Measurements from ENCODE around the gene KIF18B.

Gene KIF18B

GRCh38 chr17:44918006-44918405, 29.6 kb downstream of the KIF18B start:
- no peak for DNase-seq (ENCODE audit: low read depth)

- DNase-seq (ENCODE audit: low read depth): no peak
Observed at GRCh38 chr17:44917456-44917855, 30.1 kb downstream of the KIF18B start.

DNA sequence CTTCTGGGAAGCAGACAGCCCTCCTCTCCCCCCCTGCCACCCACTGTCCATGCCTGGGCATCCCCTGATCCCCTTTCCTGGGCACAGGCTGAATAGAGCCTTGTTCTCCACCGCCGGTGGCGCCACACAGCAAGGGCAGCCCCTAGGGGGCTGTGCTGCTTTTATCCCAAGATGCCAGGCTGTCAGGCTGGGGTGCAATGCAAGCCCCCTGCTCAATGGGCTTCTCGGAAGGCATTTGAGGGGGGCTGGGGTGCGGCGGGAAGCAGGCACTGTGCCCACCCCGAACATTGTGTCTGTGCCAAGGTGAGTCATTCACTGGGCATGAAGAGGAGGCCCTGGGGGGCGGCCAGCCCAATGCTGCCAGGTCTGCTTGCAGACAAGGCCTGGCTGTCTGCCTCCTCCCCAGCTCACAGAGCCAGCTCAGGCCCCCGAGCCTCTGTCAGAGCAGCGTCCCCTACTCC, 30.8 kb downstream of the KIF18B start:
- DNase-seq (ENCODE audit: low read depth): no peak

- no peak for DNase-seq (ENCODE audit: low read depth)
Observed at GRCh38 chr17:44915862-44916780, 31.5 kb downstream of the KIF18B start.

DNA sequence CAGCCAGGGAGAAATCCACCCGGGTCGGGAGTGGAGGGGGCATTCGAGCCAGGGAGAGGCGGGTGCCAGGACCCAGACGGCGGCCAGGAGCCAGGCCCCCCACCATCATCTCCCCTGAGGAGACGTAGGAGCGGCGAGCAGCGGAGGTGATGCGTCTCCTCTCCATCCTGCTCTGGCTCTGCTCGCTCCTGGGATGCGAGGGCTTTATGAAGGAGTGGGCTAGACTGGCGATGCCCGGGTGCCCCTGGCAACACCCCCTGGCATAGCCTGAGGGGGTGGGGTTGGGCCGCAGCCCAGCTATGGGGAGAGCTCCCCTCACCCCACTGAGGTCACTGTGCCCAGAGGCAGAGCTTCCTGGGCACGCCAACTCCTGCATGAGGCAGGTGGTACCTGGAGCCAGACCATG, 32.2 kb downstream of the KIF18B start, which contains the start of gene GFAP:
Gene GFAP, minus strand, starts transcription at position 180 of the 406 bp plus-strand sequence. Its CDS starts 14 bp downstream, at position 166.
- no peak for DNase-seq (ENCODE audit: low read depth)

GRCh38 chr17:44914698-44915271, 32.8 kb downstream of the KIF18B start:
- DNase-seq (ENCODE audit: low read depth): no peak

- DNase-seq (ENCODE audit: low read depth): no peak
Observed at GRCh38 chr17:44914148-44914547, 33.4 kb downstream of the KIF18B start.

GRCh38 chr17:44913676-44914075, 33.9 kb downstream of the KIF18B start:
- DNase-seq (ENCODE audit: low read depth): no peak

- DNase-seq (ENCODE audit: low read depth): no peak
Observed at GRCh38 chr17:44912763-44913544, 34.6 kb downstream of the KIF18B start.

GRCh38 chr17:44911133-44912001, 36.2 kb downstream of the KIF18B start:
- DNase-seq (ENCODE audit: low read depth): peak; percentile 44

DNA sequence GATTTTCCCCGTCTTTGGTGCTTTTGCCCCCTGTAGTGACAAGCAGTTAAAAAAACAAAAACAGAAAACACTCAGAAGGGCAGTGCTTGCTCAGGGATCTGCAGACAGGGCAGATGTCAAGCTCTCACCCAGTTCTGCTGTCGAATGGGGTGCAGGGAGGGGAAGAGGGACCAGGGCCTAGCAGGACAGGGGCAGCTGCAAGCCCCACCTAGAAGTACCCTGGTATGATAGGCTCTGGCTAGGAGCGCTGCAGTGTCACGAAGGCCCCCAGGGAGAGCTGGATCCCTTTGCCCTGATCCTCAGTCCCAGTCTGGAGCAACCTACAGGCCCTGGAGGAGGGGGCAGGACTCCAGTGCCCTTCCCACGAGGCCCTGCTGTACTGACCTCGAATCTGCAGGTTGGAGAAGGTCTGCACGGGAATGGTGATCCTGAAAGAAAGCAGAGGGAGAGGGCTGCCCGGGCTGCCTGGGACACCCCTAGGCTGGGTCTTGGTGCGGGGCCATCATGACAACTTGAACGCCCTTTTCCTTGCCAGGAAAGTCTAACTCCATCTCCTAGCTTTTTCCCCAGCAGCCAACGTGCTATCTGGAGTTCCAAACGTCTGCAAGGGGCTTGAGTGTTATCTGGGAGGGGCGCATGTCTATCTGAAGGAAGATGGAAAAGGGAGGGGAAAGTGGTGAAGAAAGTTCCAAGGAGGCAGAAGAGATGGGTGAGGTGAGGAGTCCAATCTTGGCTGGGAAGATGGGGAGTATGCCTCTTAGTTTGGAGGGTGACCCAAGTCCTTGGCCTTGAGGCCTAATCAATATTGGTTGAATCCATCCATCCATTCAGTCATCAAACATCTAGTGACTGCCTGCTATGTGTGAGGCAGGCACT, 37.1 kb downstream of the KIF18B start:
- no peak for DNase-seq (ENCODE audit: low read depth)

DNA sequence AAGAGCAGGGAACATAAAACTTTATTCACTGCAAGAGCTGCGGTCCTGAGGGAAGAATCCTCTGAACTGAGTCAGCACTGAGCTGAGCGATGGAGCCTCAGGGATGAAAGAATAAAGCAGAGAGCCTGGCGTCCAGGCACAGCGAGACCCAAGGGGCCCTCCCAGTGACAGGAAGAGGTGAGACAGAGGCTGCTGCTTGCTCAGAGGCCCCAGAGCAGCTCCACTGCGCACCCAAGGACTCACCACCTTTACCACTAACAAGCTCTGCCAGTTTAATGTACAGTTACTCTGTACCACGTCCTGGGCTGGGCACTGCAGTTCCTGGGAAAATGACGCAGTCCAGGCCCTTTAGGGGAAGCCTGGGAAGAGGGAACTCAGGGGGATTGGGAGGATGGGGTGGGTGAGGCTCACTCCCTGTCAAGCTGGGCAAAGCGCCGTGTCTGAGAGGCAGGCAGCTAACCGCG, 37.9 kb downstream of the KIF18B start:
- DNase-seq (ENCODE audit: low read depth): peak; percentile 50

DNA sequence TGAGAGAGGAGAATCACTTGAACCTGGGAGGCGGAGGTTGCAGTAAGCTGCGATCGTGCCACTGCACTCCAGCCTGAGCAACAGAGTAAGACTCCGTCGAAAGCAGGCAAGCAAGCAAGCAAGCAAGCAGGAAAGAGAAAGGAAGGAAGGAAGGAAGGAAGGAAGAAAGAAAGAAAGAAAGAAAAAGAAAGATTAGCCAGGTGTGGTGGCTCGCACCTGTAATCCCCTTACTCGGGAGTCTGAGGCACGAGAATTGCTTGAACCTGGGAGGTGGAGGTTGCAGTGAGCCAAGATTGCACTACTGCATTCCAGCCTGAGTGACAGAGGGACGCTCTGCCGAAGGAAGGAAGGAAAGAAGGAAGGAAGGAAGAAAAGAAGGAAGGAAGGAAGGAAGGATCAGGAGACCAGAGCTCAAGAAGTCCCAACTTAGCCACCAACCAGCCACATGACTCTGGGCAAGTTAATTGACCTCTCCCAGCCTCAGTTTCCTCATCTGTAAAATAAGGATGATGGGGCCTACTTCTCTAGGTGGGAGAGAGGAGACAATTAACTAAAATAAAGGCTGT, 38.7 kb downstream of the KIF18B start:
- DNase-seq (ENCODE audit: low read depth): no peak

DNA sequence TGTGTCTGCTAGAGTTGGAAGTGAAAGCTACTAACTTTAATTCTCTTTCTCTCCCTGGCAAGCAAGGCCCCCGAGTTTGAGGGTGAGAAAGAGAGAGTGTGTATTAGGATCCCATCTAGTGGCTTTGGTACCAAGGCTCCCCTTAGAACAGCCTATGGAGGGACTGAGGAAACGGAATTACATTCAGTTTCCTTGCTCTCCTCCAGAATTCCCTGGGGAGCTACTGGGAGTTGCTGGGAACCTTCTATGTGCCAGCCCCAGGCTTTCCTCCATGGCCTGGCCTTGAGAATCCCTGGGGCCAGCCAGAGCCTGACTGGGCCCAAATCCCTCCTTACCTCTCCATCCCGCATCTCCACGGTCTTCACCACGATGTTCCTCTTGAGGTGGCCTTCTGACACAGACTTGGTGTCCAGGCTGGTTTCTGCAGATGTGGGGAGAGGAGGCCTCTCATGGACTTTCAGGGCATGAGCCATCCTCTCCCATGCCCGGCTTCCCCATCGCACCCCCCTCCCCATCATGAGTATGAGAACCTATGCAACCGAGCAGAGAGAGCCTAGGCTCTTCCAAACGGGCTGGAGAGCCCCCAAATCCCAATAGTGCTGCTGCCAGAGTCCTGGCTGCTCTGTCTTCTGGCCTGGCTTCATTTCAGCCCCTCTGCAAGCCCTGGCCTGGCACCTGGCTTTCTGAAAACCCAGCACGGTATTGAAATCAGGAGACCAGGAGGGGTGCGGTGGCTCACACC, 39.7 kb downstream of the KIF18B start:
- DNase-seq (ENCODE audit: low read depth): no peak

DNA sequence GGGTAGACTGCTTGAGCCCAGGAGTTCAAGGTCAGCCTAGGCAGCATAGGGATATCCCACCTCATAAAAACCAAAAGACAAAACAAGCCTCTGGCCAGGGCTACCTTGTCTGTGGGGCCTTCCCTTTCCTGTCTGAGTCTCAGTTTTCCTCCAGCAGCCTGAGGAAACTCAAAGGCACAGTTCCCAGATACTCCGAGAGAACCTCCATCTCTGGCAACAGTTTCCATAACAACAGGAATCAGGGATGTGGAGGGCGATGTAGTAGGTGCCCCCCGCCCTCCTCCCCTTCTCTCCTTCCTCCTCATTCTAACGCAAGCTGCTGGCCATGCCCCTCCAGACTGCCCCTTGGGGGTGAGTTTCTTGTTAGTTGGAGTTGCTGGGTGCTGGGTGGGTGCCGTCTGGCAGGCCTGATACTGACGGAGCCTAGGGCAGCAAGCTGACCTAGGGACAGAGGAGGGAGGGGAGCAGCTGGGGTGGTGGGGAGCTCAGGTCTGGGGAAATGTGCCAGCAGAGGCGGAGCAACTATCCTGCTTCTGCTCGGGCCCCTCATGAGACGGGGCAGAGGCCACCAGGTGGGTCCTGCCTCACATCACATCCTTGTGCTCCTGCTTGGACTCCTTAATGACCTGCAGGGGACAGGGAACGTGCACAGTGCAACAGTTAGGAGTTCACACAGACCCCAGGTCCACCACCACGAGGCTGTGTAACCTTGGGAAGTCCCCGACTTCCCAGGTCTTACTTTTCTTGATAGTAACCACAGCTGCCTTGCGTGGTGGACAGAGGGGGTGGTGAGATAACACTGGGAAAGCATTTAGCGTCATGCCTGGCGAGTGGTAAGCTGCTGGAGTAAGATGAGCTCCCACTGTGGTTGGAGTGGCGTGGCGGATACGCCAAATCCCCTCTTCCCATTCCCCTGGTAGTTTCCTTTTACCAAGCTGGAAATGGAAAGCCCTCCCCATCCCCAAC, 40.5 kb downstream of the KIF18B start:
- DNase-seq (ENCODE audit: low read depth): no peak

GRCh38 chr17:44906010-44906646, 41.4 kb downstream of the KIF18B start:
- DNase-seq (ENCODE audit: low read depth): peak; percentile 83

Measured in iris pigment epithelial cell (primary cell).